Measurements from ENCODE around the gene KSR2.

DNA sequence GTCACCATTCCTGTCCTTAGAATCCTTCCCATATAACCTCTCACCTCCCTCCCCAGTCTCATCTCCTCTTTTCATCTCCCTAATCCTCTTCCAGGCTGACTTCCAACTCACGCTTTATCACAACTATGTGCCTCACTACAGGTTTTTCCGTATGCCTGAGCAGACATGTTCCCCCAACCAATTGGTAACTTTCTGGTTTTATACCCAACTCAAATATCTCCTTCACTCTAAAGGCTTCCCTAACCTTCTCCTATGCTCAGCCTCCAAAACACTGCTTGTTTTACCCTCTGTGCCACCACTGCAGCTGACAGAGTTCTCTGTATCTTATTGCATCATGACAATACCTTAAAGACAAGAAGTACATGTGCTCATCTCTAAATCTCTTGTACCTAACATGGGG, 139.7 kb downstream of the KSR2 start:
- no peak for TF ChIP-seq POLR2A (IDR thresholded peaks at IDR 0.05; ENCODE audit: low read depth, low read length)
- no peak for TF ChIP-seq POLR2AphosphoS5 (IDR thresholded peaks at IDR 0.05; ENCODE audit: low read depth, low read length)
- TF ChIP-seq TAF1 (IDR thresholded peaks at IDR 0.05; ENCODE audit: low read depth, low read length) = no peak
- TF ChIP-seq SPI1 (IDR thresholded peaks at IDR 0.05; ENCODE audit: low read depth, low read length) = no peak
- TF ChIP-seq POU2F2 (IDR thresholded peaks at IDR 0.05; ENCODE audit: low read depth, low read length) = no peak
- TF ChIP-seq PAX5 (IDR thresholded peaks at IDR 0.05; ENCODE audit: insufficient read depth, low read length, severe bottlenecking) = no peak

Data from GM12891 (cell line).